ENCODE measurements around the gene TTC7B.

TTC7B gene

GRCh38 chr14:90554341-90554740, 261.9 kb downstream of the TTC7B start:
- DNase-seq, result no peak

- no peak for DNase-seq
Observed at GRCh38 chr14:90553921-90554336, 262.3 kb downstream of the TTC7B start.

GRCh38 chr14:90553298-90553920, 262.8 kb downstream of the TTC7B start:
- no peak for DNase-seq

- no peak for DNase-seq
Observed at GRCh38 chr14:90552465-90553297, 263.5 kb downstream of the TTC7B start.

GRCh38 chr14:90551733-90552464, 264.3 kb downstream of the TTC7B start:
- DNase-seq, result no peak

- DNase-seq, result no peak
Observed at GRCh38 chr14:90551070-90551704, 265.0 kb downstream of the TTC7B start.

GRCh38 chr14:90549794-90550641, 266.2 kb downstream of the TTC7B start:
- no peak for DNase-seq

GRCh38 chr14:90548455-90548854, 267.8 kb downstream of the TTC7B start:
- no peak for DNase-seq

GRCh38 chr14:90547968-90548367, 268.3 kb downstream of the TTC7B start:
- DNase-seq, result no peak

- DNase-seq, result no peak
Observed at GRCh38 chr14:90547250-90547649, 269.0 kb downstream of the TTC7B start.

GRCh38 chr14:90546767-90547166, 269.5 kb downstream of the TTC7B start:
- no peak for DNase-seq

GRCh38 chr14:90545966-90546751, 270.1 kb downstream of the TTC7B start:
- DNase-seq, result no peak

GRCh38 chr14:90545382-90545781, 270.8 kb downstream of the TTC7B start:
- no peak for DNase-seq

GRCh38 chr14:90544971-90545370, 271.3 kb downstream of the TTC7B start:
- no peak for DNase-seq

- no peak for DNase-seq
Observed at GRCh38 chr14:90544566-90544965, 271.7 kb downstream of the TTC7B start.

GRCh38 chr14:90543876-90544275, 272.4 kb downstream of the TTC7B start:
- DNase-seq, result no peak

GRCh38 chr14:90541076-90541634, 275.1 kb downstream of the TTC7B start:
- DNase-seq, result no peak

- no peak for DNase-seq
Observed at GRCh38 chr14:90540437-90540836, 275.8 kb downstream of the TTC7B start.

GRCh38 chr14:90539996-90540395, 276.2 kb downstream of the TTC7B start:
- DNase-seq, result no peak

GRCh38 chr14:90539496-90539775, 276.8 kb downstream of the TTC7B start:
- no peak for DNase-seq

Measured in NCI-H1930 (cell line).